Gastroesophageal sphincter (tissue), 3 donors: ENCODE measurements around the gene DSG1.

Source experiments
- POLR2A ChIP-seq, 2 donors: fragments of 450-650 bp; IDR thresholded peaks; one replicate each; pipeline ENCODE4 v1.6.1; 2017; ENCODE audit warnings: antibody characterized with exemption in 2 of 2, mild to moderate bottlenecking in 2 of 2, moderate library complexity in 1 of 2
- POLR2AphosphoS5 ChIP-seq: sonication (generic); formaldehyde crosslinking; IDR thresholded peaks from one replicate; pipeline ENCODE4 v1.6.1; 2017; ENCODE audit warnings: antibody characterized with exemption
- TF ChIP-seq, protein P1 (sequence below), 4 experiments: fragments of 200-600 bp in 2 of 4; fragments of 450-650 bp in 2 of 4; sonication (generic) in 1 of 4; IDR thresholded peaks; one replicate each; pipeline ENCODE4 v1.5.1; 2017 to 2019; ENCODE audit warnings: antibody characterized with exemption in 4 of 4, mild to moderate bottlenecking in 2 of 4, moderate library complexity in 2 of 4

DNA sequence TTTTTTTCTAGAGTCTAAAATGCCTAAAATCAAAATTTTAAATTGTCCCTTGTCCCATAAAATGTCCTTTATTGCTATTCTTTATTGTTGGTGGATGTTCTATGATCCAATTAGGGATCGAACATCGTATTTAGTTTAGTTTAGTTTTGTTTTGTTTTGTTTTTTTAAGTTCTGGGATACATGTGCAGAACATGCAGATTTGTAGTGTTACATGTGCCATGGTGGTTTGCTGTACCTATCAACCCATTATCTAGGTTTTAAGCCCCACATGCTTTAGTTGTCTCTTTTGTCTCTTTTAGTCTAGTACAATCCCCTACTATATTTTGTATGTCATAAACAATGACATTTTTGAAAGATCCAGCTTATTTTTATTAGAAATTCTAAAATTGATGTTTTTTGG lies 8.8 kb upstream of the DSG1 start:
- TF ChIP-seq, protein P1, sequence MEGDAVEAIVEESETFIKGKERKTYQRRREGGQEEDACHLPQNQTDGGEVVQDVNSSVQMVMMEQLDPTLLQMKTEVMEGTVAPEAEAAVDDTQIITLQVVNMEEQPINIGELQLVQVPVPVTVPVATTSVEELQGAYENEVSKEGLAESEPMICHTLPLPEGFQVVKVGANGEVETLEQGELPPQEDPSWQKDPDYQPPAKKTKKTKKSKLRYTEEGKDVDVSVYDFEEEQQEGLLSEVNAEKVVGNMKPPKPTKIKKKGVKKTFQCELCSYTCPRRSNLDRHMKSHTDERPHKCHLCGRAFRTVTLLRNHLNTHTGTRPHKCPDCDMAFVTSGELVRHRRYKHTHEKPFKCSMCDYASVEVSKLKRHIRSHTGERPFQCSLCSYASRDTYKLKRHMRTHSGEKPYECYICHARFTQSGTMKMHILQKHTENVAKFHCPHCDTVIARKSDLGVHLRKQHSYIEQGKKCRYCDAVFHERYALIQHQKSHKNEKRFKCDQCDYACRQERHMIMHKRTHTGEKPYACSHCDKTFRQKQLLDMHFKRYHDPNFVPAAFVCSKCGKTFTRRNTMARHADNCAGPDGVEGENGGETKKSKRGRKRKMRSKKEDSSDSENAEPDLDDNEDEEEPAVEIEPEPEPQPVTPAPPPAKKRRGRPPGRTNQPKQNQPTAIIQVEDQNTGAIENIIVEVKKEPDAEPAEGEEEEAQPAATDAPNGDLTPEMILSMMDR (IDR thresholded peaks at IDR 0.05) = no peak
- TF ChIP-seq POLR2A (IDR thresholded peaks at IDR 0.05) (no peak), POLR2AphosphoS5 (no peak)
